ENCODE measurements around the gene LIMS3.
"Not testable (repeated sequence)": the region's sequence is repeated elsewhere in the genome, so short reads cannot be mapped to it uniquely, and the experiment has no call there.

The LIMS3 gene

GRCh38 chr2:109927803-109928202, 29.3 kb downstream of the LIMS3 start:
- DNase-seq: not testable (repeated sequence)

DNA sequence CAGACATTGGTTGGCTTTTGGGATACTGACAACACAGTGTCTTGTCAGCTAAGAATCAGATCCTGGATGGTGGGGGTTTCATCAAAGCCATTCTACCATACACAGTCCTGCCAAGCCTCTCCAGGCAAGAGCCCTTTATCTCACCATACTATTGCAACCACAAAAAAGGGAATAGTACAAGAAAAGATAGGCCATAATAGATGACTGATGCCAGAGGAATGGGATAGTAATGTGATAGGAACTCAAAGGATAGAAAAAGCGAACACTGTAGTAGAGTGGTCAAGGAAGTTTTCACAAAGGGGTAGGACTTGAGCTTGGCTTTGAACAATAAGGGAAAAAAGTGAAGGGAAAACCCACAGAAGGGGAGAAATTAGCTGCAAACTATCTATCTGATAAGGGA, 30.7 kb downstream of the LIMS3 start:
- DNase-seq: not testable (repeated sequence)

DNA sequence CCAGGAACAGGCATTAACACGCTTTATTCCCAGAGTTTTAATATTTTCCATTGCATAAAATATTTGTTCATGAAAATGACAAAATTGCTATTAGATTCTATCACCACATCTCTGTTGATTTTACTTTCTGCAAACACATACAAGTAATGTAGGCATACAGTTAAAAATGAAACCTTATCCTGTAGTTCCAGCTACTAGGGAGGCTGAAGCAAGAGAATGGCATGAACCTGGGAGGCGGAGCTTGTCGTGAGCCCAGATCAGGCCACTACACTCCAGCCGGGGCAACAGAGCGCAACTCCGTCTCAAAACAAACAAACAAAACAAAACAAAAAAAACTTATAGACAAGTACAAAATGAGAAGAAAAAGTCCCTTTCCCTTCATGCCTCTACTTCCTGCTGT, 38.0 kb downstream of the LIMS3 start:
- DNase-seq: not testable (repeated sequence)

DNA sequence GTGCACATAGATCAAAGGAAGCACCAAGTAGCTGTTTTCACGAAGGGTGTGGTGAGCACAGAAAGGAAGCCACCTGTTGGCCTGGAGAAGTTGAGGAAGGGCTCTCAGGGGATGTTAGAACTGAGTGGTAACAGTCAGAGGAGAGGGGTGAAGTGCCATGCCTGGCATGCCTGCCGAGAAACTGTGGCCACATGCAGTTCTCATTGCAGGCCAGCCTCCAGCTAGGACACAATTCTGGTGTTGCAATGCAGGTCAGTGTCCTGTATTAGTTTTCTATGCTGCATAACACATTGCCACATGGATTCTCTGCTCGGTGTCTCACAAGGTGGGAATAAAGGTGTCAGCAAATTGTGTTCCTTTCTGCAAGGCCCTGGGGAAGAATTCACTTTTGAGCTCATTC, 46.9 kb downstream of the LIMS3 start:
- not testable (repeated sequence) for DNase-seq

- not testable (repeated sequence) for DNase-seq
Observed at GRCh38 chr2:109947262-109947958, 48.9 kb downstream of the LIMS3 start.

DNA sequence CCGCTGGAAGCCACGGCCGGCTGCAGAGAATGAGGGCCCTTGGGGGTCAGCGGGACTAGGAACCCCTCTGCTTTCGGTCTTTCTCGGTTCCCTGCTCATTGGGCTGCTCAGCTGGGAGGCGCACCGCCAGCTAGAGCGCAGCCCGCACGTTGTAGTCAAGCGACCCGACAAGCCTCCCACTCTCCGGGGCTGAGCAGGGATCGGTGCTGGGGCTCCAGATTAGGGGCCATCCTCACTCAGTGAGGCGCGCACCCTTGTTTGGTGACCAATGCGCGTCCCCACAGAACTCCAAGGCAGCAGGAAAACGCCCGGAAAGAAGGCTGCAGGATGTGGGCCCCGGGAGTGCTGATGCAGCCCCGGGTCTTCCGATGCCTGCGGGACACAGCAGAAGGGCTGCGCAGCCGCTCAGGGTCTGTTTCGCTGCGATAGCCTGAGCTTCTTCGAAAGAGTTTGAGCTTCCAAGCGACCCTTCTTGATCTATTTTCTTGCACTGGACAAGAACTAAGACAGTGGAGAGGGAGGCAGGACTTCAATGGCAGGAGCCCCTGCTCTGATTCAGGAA, 49.6 kb downstream of the LIMS3 start:
- DNase-seq: not testable (repeated sequence)

GRCh38 chr2:109950146-109950843, 51.8 kb downstream of the LIMS3 start:
- not testable (repeated sequence) for DNase-seq

GRCh38 chr2:109963942-109964341, 65.5 kb downstream of the LIMS3 start:
- DNase-seq: not testable (repeated sequence)

DNA sequence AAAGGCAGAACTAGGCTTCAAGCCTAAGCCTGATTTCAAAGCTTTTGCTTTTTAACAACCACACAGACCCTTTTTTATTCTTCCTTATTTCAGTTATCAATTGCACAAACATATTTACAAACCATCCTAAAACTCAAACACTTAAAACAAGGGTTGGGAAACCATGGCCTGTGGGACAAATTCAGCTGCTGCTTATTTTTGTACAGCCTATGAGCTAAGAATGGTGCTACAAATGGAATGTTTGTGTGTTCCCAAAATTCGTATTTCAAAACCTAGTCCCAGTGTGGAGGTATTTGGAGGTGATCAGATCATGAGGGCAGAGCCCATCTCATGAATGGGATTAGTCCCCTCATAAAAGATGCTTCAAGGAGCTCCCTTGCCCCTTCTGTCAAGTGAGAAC, 67.0 kb downstream of the LIMS3 start:
- not testable (repeated sequence) for DNase-seq

DNA sequence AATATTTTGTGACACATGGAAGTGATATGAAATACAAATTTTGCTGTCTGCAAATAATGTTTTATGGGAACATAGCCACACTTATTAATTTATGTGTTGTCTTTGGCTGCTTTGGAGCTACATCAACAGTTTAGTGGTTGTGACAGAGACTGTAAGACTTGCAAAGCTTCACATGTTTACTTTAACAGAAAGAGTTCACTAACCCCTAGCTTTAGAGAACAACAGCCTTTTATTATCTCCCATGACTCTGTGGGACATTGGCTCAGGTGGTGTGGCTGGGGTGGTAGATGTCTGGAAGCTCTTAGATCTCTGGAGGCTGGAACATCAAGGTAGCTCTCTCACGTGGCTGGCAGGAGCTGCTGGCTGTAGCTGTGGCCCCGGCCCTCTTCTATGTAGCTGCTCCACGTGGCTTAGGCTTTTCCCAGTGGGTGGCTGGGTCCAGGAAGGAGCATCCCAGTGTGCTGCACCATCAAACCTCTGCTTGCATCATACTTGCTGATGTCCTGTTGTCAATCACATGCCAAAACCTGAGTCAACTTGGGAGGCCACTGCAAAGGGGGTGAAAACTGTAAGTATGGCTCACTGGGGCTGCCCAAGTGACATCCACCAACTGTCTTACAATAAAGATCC, 67.7 kb downstream of the LIMS3 start:
- DNase-seq: not testable (repeated sequence)

GRCh38 chr2:109966858-109967257, 68.4 kb downstream of the LIMS3 start:
- DNase-seq: not testable (repeated sequence)

DNA sequence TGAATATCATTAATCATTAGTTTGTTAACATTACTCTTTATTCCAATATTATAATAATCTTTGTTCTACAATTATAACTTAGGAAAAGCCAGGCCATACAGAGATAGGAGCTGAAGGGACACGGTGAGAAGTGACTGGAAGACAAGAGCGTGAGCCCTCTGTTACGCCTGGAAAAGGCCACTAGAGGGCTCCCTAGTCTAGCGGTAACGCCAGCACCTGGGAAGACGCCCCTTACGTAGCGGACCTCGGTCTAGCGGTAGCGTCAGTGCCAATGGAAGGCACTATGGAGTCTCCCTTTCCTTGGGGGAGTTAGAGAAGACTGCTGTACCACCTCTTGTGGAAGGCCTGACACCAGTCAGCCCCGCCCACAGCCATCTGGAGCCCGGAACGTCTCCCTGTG, 71.4 kb downstream of the LIMS3 start:
- not testable (repeated sequence) for DNase-seq

GRCh38 chr2:109971710-109972109, 73.2 kb downstream of the LIMS3 start:
- DNase-seq: not testable (repeated sequence)

Data from islet precursor cell (in vitro differentiated cells).